ENCODE results near the gene SMCO2. TPM values are rescaled to one million over a fixed set of nuclear protein-coding genes. Genes with fewer than 3 reads are reported as not detected.

SMCO2 gene
- total and polyA plus RNA-seq, 10 of the 15 experiments (the other 5 are each of a cell fraction or from before 2014, with no cell fraction given): 0.11 to 2.3 (median 0.67) TPM

DNA sequence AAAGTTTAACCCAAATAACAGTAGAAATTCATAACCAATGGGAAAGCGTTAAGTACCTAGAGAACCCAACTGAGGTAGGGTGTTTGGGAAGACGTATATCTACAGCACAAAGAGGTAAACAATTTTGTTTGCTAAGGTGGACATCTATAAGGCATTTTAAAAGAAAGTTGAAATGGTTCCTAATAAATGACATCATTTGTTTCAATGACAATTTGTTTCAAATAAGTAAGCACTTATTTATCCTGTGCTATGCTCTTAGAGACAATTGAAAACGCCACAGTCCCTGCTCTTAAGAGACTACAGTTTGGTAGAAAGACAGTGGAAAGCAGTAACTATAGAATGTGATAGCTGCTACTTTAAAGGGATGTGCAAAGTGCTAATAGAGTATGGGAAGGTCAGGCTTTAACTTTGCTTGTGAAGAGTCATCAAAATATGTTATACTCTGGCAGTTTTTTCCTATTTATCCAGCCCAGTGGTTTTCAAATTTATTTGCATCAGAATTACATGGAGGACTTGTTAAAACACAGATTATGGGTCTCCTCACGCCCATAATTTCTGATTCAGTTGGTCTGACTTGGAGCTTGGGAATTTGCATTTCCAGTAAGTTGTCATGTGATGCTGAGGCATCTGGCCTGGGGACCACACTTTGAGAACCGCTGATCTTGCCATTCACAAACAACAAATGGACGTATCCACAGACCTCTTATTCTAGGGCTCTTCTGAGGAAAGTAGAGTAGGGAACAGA, 19.6 kb upstream of the SMCO2 start:
- in situ Hi-C loops (cut with MboI): loop anchor here (25.0 kb wide), 1 partner anchor 235 kb away; no protein-coding TSS in a partner anchor
- Histone ChIP-seq H4K20me1 (ENCODE audit: control insufficient read depth, insufficient read depth) (no peaks in the 10 kb centered on the region), H3K27ac (ENCODE audit: control insufficient read depth, insufficient read depth) (no peak overlapping the region), H3K4me2 (ENCODE audit: control insufficient read depth, insufficient read depth) (no peak overlapping the region), H2AFZ (ENCODE audit: control insufficient read depth, low read depth, low read length) (no peak overlapping the region), H3K79me2 (ENCODE audit: control insufficient read depth, insufficient read depth, low read length) (no peaks in the 10 kb centered on the region), H3K4me3 (no peak overlapping the region), H3K9ac (ENCODE audit: control insufficient read depth, insufficient read depth, low read length) (no peak overlapping the region), H3K36me3 (ENCODE audit: control insufficient read depth in 2 of 2, insufficient read depth in 2 of 2, low read length in 1 of 2) (peaks cover 0 to 3% of the 10 kb centered on the region in 2 experiments; a peak in 2 of 4 replicates), H3K4me1 (ENCODE audit: control insufficient read depth, insufficient read depth, low read length) (no peaks in the 10 kb centered on the region), H3K9me3 (replicated peaks; ENCODE audit: control insufficient read depth, insufficient read depth, low read length) (no peaks in the 10 kb centered on the region), H3K27me3 (replicated peaks in 1 of 2; ENCODE audit: control insufficient read depth in 2 of 2, insufficient read depth in 2 of 2, low read length in 1 of 2) (no peaks in the 10 kb centered on the region)
- ChIA-PET RAD21 (ENCODE audit: unreplicated experiment) (interaction anchor here (0.7 to 1.4 kb wide), 2 partner anchors 13 to 227 kb away, joined by 3 read pairs; no protein-coding TSS in a partner anchor), POLR2A (no interaction called here), CTCF (interaction anchor here (0.8 to 2.9 kb wide), 3 partner anchors 7 to 14 kb away, joined by 3 to 30 read pairs (median 5); no protein-coding TSS in a partner anchor), SMC1A (ENCODE audit: uncharacterized antibody, unreplicated experiment) (interaction anchor here (0.9 to 1.6 kb wide), 4 partner anchors 7 to 13 kb away, joined by 3 to 5 read pairs (median 4); no protein-coding TSS in a partner anchor)
- TF ChIP-seq ZNF274 (IDR thresholded peaks at IDR 0.05; ENCODE audit: insufficient read depth, insufficient read length) (no peak), FOXM1 (IDR thresholded peaks at IDR 0.05; ENCODE audit: low read depth, low read length) (no peak), TCF3 (IDR thresholded peaks at IDR 0.05; ENCODE audit: borderline replicate concordance, insufficient read depth, low read depth, low read length) (no peak), ZSCAN29 (IDR thresholded peaks at IDR 0.05) (no peak), STAT1 (conservative IDR thresholded peaks at IDR 0.05) (no peak), GATAD2B (conservative IDR thresholded peaks at IDR 0.05; ENCODE audit: low read depth) (no peak), HDGF (IDR thresholded peaks at IDR 0.05) (no peak), KAT2A (conservative IDR thresholded peaks at IDR 0.05; ENCODE audit: control insufficient read depth, low read depth, low read length) (no peak), POLR2AphosphoS2 (IDR thresholded peaks at IDR 0.05; ENCODE audit: low read depth, low read length) (no peak), RB1 (IDR thresholded peaks at IDR 0.05; ENCODE audit: borderline replicate concordance) (no peak), CREM (IDR thresholded peaks at IDR 0.05; ENCODE audit: low read depth) (no peak), TBL1XR1 (IDR thresholded peaks at IDR 0.05; ENCODE audit: low read depth, low read length) (no peak)
- TF ChIP-seq, protein P1, sequence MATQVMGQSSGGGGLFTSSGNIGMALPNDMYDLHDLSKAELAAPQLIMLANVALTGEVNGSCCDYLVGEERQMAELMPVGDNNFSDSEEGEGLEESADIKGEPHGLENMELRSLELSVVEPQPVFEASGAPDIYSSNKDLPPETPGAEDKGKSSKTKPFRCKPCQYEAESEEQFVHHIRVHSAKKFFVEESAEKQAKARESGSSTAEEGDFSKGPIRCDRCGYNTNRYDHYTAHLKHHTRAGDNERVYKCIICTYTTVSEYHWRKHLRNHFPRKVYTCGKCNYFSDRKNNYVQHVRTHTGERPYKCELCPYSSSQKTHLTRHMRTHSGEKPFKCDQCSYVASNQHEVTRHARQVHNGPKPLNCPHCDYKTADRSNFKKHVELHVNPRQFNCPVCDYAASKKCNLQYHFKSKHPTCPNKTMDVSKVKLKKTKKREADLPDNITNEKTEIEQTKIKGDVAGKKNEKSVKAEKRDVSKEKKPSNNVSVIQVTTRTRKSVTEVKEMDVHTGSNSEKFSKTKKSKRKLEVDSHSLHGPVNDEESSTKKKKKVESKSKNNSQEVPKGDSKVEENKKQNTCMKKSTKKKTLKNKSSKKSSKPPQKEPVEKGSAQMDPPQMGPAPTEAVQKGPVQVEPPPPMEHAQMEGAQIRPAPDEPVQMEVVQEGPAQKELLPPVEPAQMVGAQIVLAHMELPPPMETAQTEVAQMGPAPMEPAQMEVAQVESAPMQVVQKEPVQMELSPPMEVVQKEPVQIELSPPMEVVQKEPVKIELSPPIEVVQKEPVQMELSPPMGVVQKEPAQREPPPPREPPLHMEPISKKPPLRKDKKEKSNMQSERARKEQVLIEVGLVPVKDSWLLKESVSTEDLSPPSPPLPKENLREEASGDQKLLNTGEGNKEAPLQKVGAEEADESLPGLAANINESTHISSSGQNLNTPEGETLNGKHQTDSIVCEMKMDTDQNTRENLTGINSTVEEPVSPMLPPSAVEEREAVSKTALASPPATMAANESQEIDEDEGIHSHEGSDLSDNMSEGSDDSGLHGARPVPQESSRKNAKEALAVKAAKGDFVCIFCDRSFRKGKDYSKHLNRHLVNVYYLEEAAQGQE (IDR thresholded peaks at IDR 0.05; ENCODE audit: low read depth, low read length): no peak
- TF ChIP-seq, protein P2, sequence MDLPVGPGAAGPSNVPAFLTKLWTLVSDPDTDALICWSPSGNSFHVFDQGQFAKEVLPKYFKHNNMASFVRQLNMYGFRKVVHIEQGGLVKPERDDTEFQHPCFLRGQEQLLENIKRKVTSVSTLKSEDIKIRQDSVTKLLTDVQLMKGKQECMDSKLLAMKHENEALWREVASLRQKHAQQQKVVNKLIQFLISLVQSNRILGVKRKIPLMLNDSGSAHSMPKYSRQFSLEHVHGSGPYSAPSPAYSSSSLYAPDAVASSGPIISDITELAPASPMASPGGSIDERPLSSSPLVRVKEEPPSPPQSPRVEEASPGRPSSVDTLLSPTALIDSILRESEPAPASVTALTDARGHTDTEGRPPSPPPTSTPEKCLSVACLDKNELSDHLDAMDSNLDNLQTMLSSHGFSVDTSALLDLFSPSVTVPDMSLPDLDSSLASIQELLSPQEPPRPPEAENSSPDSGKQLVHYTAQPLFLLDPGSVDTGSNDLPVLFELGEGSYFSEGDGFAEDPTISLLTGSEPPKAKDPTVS (IDR thresholded peaks at IDR 0.05; ENCODE audit: low read depth, low read length): no peak
- TF ChIP-seq, protein P3, sequence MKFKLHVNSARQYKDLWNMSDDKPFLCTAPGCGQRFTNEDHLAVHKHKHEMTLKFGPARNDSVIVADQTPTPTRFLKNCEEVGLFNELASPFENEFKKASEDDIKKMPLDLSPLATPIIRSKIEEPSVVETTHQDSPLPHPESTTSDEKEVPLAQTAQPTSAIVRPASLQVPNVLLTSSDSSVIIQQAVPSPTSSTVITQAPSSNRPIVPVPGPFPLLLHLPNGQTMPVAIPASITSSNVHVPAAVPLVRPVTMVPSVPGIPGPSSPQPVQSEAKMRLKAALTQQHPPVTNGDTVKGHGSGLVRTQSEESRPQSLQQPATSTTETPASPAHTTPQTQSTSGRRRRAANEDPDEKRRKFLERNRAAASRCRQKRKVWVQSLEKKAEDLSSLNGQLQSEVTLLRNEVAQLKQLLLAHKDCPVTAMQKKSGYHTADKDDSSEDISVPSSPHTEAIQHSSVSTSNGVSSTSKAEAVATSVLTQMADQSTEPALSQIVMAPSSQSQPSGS (IDR thresholded peaks at IDR 0.05; ENCODE audit: low read length): no peak
- intact Hi-C loops (cut with micrococcal nuclease; ENCODE audit: unreplicated experiment): no loop called here
- BruUV-seq (replicated peaks): no TSS peak
- FAIRE-seq: no peak
- no peak for DNase-seq (ENCODE audit: low read depth, low spot score)
- 95% methylated on average over 6 of the region's 6 CpGs for WGBS (ENCODE audit: insufficient coverage, insufficient replicate concordance, low lambda C conversion rate, missing lambda C conversion rate)
- no peak for ATAC-seq

Measured in GM12878 (cell line).